ENCODE data around the gene QTRT2. TPM values are rescaled to one million over a fixed set of nuclear protein-coding genes. Genes with fewer than 3 reads are reported as not detected.

QTRT2 gene
- total RNA-seq: 50.8 TPM

- no peaks in the 10 kb centered on the region for H3K9me3 ChIP-seq (ENCODE audit: low read depth, low read length)
- no peaks in the 10 kb centered on the region for H3K27me3 ChIP-seq (ENCODE audit: insufficient read depth, low read length)
- peak within 1 kb of the TSS; percentile 67 for H3K4me3 ChIP-seq (ENCODE audit: low read length)
- H3K4me1 ChIP-seq (ENCODE audit: insufficient read depth, low read length): peaks cover 35% of the 10 kb centered on the region
These were observed at the start of gene QTRT2, which contains the start of gene CCDC191 for GRCh38 chr3:114056130-114057010. QTRT2 (plus strand) TSS chr3:114056737; CDS start chr3:114065258, 8,521 bp downstream. CCDC191 (minus strand) TSS chr3:114056526; CDS start chr3:114056466, 60 bp downstream.

GRCh38 chr3:114011059-114011797 lies 45.3 kb upstream of the QTRT2 start:
- H3K4me1 ChIP-seq (ENCODE audit: insufficient read depth, low read length): no peaks in the 10 kb centered on the region
- no peaks in the 10 kb centered on the region for H3K9me3 ChIP-seq (ENCODE audit: low read depth, low read length)
- H3K27me3 ChIP-seq (ENCODE audit: insufficient read depth, low read length): no peaks in the 10 kb centered on the region
- no peak overlapping the region for H3K4me3 ChIP-seq (ENCODE audit: low read length)

- Histone ChIP-seq H3K9me3 (ENCODE audit: low read depth, low read length) (no peaks in the 10 kb centered on the region), H3K27me3 (ENCODE audit: insufficient read depth, low read length) (no peaks in the 10 kb centered on the region), H3K4me1 (ENCODE audit: insufficient read depth, low read length) (no peaks in the 10 kb centered on the region), H3K4me3 (ENCODE audit: low read length) (no peak overlapping the region)
These were observed 42.3 kb upstream of the QTRT2 start for GRCh38 chr3:114014211-114014610.

- no peaks in the 10 kb centered on the region for H3K27me3 ChIP-seq (ENCODE audit: insufficient read depth, low read length)
- H3K9me3 ChIP-seq (ENCODE audit: low read depth, low read length): no peaks in the 10 kb centered on the region
- H3K4me3 ChIP-seq (ENCODE audit: low read length): no peak overlapping the region
- no peaks in the 10 kb centered on the region for H3K4me1 ChIP-seq (ENCODE audit: insufficient read depth, low read length)
These were observed 37.1 kb upstream of the QTRT2 start for GRCh38 chr3:114019486-114019885.

- Histone ChIP-seq H3K9me3 (ENCODE audit: low read depth, low read length) (no peaks in the 10 kb centered on the region), H3K27me3 (ENCODE audit: insufficient read depth, low read length) (no peaks in the 10 kb centered on the region), H3K4me1 (ENCODE audit: insufficient read depth, low read length) (no peaks in the 10 kb centered on the region), H3K4me3 (ENCODE audit: low read length) (no peak overlapping the region)
These were observed 35.6 kb upstream of the QTRT2 start for GRCh38 chr3:114020907-114021306.

- no peak overlapping the region for H3K4me3 ChIP-seq (ENCODE audit: low read length)
- H3K4me1 ChIP-seq (ENCODE audit: insufficient read depth, low read length): no peaks in the 10 kb centered on the region
- H3K9me3 ChIP-seq (ENCODE audit: low read depth, low read length): no peaks in the 10 kb centered on the region
- H3K27me3 ChIP-seq (ENCODE audit: insufficient read depth, low read length): no peaks in the 10 kb centered on the region
These were observed 34.3 kb upstream of the QTRT2 start for GRCh38 chr3:114022145-114022802.

- Histone ChIP-seq H3K9me3 (ENCODE audit: low read depth, low read length) (no peaks in the 10 kb centered on the region), H3K27me3 (ENCODE audit: insufficient read depth, low read length) (no peaks in the 10 kb centered on the region), H3K4me1 (ENCODE audit: insufficient read depth, low read length) (no peaks in the 10 kb centered on the region), H3K4me3 (ENCODE audit: low read length) (no peak overlapping the region)
These were observed 31.1 kb upstream of the QTRT2 start for GRCh38 chr3:114025451-114025850.

GRCh38 chr3:114026331-114026730 lies 30.2 kb upstream of the QTRT2 start:
- Histone ChIP-seq H3K4me1 (ENCODE audit: insufficient read depth, low read length) (no peaks in the 10 kb centered on the region), H3K4me3 (ENCODE audit: low read length) (no peak overlapping the region), H3K27me3 (ENCODE audit: insufficient read depth, low read length) (no peaks in the 10 kb centered on the region), H3K9me3 (ENCODE audit: low read depth, low read length) (no peaks in the 10 kb centered on the region)

GRCh38 chr3:114033721-114034120 lies 22.8 kb upstream of the QTRT2 start:
- no peaks in the 10 kb centered on the region for H3K27me3 ChIP-seq (ENCODE audit: insufficient read depth, low read length)
- no peak overlapping the region for H3K4me3 ChIP-seq (ENCODE audit: low read length)
- no peaks in the 10 kb centered on the region for H3K9me3 ChIP-seq (ENCODE audit: low read depth, low read length)
- H3K4me1 ChIP-seq (ENCODE audit: insufficient read depth, low read length): no peaks in the 10 kb centered on the region

GRCh38 chr3:114034211-114034610 lies 22.3 kb upstream of the QTRT2 start:
- Histone ChIP-seq H3K9me3 (ENCODE audit: low read depth, low read length) (no peaks in the 10 kb centered on the region), H3K27me3 (ENCODE audit: insufficient read depth, low read length) (no peaks in the 10 kb centered on the region), H3K4me3 (ENCODE audit: low read length) (no peak overlapping the region)

GRCh38 chr3:114034787-114035545 lies 21.6 kb upstream of the QTRT2 start:
- Histone ChIP-seq H3K9me3 (ENCODE audit: low read depth, low read length) (no peaks in the 10 kb centered on the region), H3K4me1 (ENCODE audit: insufficient read depth, low read length) (no peaks in the 10 kb centered on the region), H3K27me3 (ENCODE audit: insufficient read depth, low read length) (no peaks in the 10 kb centered on the region), H3K4me3 (ENCODE audit: low read length) (no peak overlapping the region)

More at GRCh38 chr3:114034211-114034610, 22.3 kb upstream of the QTRT2 start:
- no peaks in the 10 kb centered on the region for H3K4me1 ChIP-seq (ENCODE audit: insufficient read depth, low read length)

- no peaks in the 10 kb centered on the region for H3K27me3 ChIP-seq (ENCODE audit: insufficient read depth, low read length)
- no peaks in the 10 kb centered on the region for H3K4me1 ChIP-seq (ENCODE audit: insufficient read depth, low read length)
- no peak overlapping the region for H3K4me3 ChIP-seq (ENCODE audit: low read length)
- no peaks in the 10 kb centered on the region for H3K9me3 ChIP-seq (ENCODE audit: low read depth, low read length)
These were observed 20.6 kb upstream of the QTRT2 start for GRCh38 chr3:114035896-114036295.

GRCh38 chr3:114043205-114043604 lies 13.3 kb upstream of the QTRT2 start:
- Histone ChIP-seq H3K9me3 (ENCODE audit: low read depth, low read length) (no peaks in the 10 kb centered on the region), H3K27me3 (ENCODE audit: insufficient read depth, low read length) (no peaks in the 10 kb centered on the region), H3K4me1 (ENCODE audit: insufficient read depth, low read length) (no peaks in the 10 kb centered on the region), H3K4me3 (ENCODE audit: low read length) (no peak overlapping the region)

- Histone ChIP-seq H3K4me1 (ENCODE audit: insufficient read depth, low read length) (peaks cover 5% of the 10 kb centered on the region), H3K27me3 (ENCODE audit: insufficient read depth, low read length) (no peaks in the 10 kb centered on the region), H3K4me3 (ENCODE audit: low read length) (no peak overlapping the region), H3K9me3 (ENCODE audit: low read depth, low read length) (no peaks in the 10 kb centered on the region)
These were observed 4.3 kb upstream of the QTRT2 start for GRCh38 chr3:114052216-114052615.
